Measurements from ENCODE around the gene GAREM1. TPM values are rescaled to one million over a fixed set of nuclear protein-coding genes. Genes with fewer than 3 reads are reported as not detected.

GAREM1 gene
- total and polyA plus RNA-seq, 3 donors from 2014 or later, result 10.7 to 16.2 (median 15.2) TPM

DNA sequence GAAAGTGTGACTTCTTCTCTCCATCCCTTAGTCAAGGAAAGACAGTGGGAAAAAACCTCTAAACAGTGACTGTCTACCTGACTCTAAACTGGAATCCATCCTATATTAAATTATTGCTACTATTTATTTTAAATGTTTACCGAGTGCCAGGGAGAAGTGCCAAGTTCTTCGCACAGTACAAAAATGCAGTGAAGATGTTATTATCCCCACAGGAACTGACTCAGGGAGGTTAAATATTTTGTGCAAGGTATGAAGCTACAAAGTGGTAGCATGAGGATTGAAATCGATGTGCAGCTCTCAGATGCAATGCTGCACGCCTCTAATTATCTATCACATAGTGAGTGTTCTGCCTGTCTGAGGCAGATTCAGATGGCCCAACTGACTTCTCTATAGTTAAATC is 189.8 kb downstream of the GAREM1 start:
- Histone ChIP-seq H3K4me1 (no peaks in the 10 kb centered on the region), H3K4me3 (no peak overlapping the region), H3K9me3 (no peaks in the 10 kb centered on the region), H3K27me3 (no peaks in the 10 kb centered on the region), H3K36me3 (ENCODE audit: low read depth, missing control alignments) (no peaks in the 10 kb centered on the region), H3K27ac (no peak overlapping the region)
- no peak for TF ChIP-seq POLR2A (IDR thresholded peaks at IDR 0.05)
- TF ChIP-seq, protein P1, sequence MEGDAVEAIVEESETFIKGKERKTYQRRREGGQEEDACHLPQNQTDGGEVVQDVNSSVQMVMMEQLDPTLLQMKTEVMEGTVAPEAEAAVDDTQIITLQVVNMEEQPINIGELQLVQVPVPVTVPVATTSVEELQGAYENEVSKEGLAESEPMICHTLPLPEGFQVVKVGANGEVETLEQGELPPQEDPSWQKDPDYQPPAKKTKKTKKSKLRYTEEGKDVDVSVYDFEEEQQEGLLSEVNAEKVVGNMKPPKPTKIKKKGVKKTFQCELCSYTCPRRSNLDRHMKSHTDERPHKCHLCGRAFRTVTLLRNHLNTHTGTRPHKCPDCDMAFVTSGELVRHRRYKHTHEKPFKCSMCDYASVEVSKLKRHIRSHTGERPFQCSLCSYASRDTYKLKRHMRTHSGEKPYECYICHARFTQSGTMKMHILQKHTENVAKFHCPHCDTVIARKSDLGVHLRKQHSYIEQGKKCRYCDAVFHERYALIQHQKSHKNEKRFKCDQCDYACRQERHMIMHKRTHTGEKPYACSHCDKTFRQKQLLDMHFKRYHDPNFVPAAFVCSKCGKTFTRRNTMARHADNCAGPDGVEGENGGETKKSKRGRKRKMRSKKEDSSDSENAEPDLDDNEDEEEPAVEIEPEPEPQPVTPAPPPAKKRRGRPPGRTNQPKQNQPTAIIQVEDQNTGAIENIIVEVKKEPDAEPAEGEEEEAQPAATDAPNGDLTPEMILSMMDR (IDR thresholded peaks at IDR 0.05), result no peak
- WGBS, 2 donors, result 66 to 68% methylated on average over 4 of the region's 4 CpGs
- no peak for DNase-seq
- intact Hi-C loops (cut with DNase I; ENCODE audit: low total_unique reads), result no loop called here

DNA sequence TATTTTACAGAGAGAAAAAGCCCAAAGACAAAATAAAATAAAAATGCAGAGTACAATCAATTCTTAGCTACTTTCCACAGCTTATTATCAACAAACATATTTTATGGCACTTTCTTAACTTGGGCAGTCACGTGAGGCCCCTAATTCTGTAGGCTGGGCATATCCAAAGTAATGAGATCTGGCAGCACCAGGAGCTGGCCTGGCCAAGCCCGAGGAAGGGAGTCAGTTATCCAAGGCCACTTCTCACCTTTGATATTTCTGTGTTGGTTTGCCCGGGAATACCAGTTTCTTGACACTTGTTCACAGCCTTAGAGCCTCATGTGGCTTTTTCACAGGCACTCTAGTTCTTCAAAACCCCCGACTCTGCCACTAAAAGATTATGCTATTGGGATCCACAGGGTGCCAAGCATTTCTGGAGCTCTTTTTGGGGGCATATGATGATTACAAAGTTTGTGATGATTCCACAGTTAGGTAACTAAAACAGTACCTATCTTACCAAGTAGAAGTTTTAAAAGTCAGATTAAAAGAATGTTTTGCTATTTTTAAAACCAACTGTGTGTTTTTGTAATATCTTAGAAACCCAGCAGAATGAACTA is 190.4 kb downstream of the GAREM1 start:
- Histone ChIP-seq H3K4me1 (no peaks in the 10 kb centered on the region), H3K36me3 (ENCODE audit: low read depth, missing control alignments) (no peaks in the 10 kb centered on the region), H3K9me3 (no peaks in the 10 kb centered on the region), H3K4me3 (no peak overlapping the region), H3K27ac (no peak overlapping the region), H3K27me3 (no peaks in the 10 kb centered on the region)
- no peak for DNase-seq
- intact Hi-C loops (cut with DNase I; ENCODE audit: low total_unique reads), result no loop called here
- 61% methylated on average over 4 of the region's 4 CpGs for WGBS, 2 donors
- TF ChIP-seq, protein P1 (IDR thresholded peaks at IDR 0.05), result no peak
- TF ChIP-seq POLR2A (IDR thresholded peaks at IDR 0.05), result no peak

DNA sequence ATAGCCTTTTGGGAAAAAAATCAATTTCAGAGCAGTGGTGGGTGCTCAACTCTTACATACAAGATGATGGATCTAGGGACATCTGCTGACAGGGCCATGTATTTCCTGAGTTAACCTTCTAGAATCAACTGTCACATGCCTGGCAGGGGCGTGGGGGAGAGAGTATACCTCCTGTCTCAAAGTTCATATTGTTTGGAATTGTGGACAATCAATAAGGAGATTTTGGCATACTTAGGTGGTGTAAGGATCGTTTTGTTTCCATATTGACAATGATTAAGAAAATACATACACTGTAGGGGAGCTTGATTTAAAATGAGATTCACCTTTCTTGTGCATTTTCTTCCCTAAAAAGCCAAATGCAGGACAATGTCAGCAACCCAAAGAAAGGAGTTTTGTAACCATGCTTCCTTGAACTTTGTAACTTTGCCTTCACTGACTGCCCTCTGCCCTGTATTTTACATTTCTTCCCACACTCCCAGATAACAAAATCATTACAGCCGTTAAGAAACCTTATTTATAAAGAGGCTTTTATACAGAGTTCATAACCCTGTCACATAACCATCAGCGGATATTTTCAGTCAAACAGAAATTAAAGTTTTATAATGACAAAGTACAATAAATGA is 192.4 kb downstream of the GAREM1 start:
- no peak overlapping the region for H3K4me3 ChIP-seq
- H3K27ac ChIP-seq, result no peak overlapping the region
- no peaks in the 10 kb centered on the region for H3K36me3 ChIP-seq (ENCODE audit: low read depth, missing control alignments)
- DNase-seq, result no peak
- H3K9me3 ChIP-seq, result no peaks in the 10 kb centered on the region
- intact Hi-C loops (cut with DNase I; ENCODE audit: low total_unique reads), result no loop called here
- WGBS, 2 donors, result 70 to 71% methylated on average over 4 of the region's 4 CpGs
- H3K27me3 ChIP-seq, result no peaks in the 10 kb centered on the region
- no peak for TF ChIP-seq POLR2A (IDR thresholded peaks at IDR 0.05)
- TF ChIP-seq, protein P1 (IDR thresholded peaks at IDR 0.05), result no peak
- no peaks in the 10 kb centered on the region for H3K4me1 ChIP-seq

DNA sequence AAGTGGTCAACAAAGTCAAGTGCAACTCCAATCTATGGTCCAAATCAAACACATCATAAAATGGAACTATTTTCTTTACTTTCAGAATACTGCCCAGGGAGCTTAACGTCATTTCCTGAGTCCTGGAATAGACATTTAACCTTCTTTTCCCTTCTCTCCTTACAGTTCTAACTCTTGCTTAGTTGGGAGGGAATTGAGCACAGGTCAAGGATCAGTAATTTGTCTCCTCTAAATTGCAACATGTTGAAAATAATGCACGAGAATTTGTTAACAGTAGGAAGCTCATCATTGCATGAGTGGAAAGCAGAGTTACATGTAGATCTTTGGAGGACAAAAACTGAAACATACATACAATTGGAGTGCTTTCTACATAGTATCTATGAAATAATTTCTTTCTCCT is 193.1 kb downstream of the GAREM1 start:
- H3K27me3 ChIP-seq, result no peaks in the 10 kb centered on the region
- DNase-seq, result no peak
- H3K9me3 ChIP-seq, result no peaks in the 10 kb centered on the region
- H3K27ac ChIP-seq, result no peak overlapping the region
- H3K4me1 ChIP-seq, result no peaks in the 10 kb centered on the region
- H3K4me3 ChIP-seq, result no peak overlapping the region
- intact Hi-C loops (cut with DNase I; ENCODE audit: low total_unique reads), result no loop called here
- 39 to 42% methylated on average over 2 of the region's 2 CpGs for WGBS, 2 donors
- TF ChIP-seq, protein P1 (IDR thresholded peaks at IDR 0.05), result no peak
- TF ChIP-seq POLR2A (IDR thresholded peaks at IDR 0.05), result no peak
- H3K36me3 ChIP-seq (ENCODE audit: low read depth, missing control alignments), result no peaks in the 10 kb centered on the region

DNA sequence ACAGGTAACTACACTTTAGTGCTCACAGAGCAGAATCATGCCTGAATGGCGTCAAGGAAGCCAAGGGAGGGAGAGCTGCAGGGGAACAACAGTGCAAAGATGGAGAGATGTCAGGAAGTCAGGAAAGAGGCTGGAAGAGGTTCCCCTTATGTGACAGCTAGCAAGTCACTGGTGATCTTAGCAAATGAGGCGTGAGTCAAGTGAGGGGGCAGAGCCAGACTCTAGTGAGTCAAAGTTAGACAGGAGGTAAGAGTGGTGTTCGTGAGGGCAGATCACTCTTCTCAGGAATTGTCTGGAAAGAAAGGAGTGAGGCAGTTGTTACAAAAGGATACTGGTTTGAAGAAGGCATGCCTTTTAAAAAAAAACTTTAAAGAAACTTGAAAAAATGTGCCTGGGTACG is 193.8 kb downstream of the GAREM1 start:
- Histone ChIP-seq H3K27me3 (no peaks in the 10 kb centered on the region), H3K9me3 (no peaks in the 10 kb centered on the region), H3K36me3 (ENCODE audit: low read depth, missing control alignments) (no peaks in the 10 kb centered on the region), H3K4me3 (no peak overlapping the region), H3K4me1 (no peaks in the 10 kb centered on the region), H3K27ac (no peak overlapping the region)
- intact Hi-C loops (cut with DNase I; ENCODE audit: low total_unique reads), result no loop called here
- no peak for DNase-seq
- WGBS, 2 donors, result 86 to 93% methylated on average over 4 of the region's 4 CpGs
- TF ChIP-seq POLR2A (IDR thresholded peaks at IDR 0.05), result no peak
- TF ChIP-seq, protein P1 (IDR thresholded peaks at IDR 0.05), result no peak
